G401 (cell line): ENCODE measurements around the gene AGAP1. TPM values are rescaled to one million over a fixed set of nuclear protein-coding genes. Genes with fewer than 3 reads are reported as not detected.

Experiments used
- DNase-seq: peaks from one replicate; pipeline ENCODE4 v3.0.0-alpha.2; 2015; ENCODE audit warnings: low spot score
- in situ Hi-C: cut with HindIII; loops from 2 replicates; pipeline ENCODE4 v1.10.0; 2016; ENCODE audit warnings: low sequenced_read_pairs, mixed read lengths
- total RNA-seq: library from RNA; depleted of rRNA; stranded (reverse); fragments of >200 nt; shearing (Covaris generic); gene quantifications from 2 replicates; pipeline ENCODE4 v1.2.3, GENCODE V29; 2014

The AGAP1 gene
- total RNA-seq, 1 experiment from 2014 or later = 14.4 TPM

- no peak for DNase-seq
- in situ Hi-C loops = no loop called here
Measured at GRCh38 chr2:235505181-235505741, 11.4 kb downstream of the AGAP1 start.

DNA sequence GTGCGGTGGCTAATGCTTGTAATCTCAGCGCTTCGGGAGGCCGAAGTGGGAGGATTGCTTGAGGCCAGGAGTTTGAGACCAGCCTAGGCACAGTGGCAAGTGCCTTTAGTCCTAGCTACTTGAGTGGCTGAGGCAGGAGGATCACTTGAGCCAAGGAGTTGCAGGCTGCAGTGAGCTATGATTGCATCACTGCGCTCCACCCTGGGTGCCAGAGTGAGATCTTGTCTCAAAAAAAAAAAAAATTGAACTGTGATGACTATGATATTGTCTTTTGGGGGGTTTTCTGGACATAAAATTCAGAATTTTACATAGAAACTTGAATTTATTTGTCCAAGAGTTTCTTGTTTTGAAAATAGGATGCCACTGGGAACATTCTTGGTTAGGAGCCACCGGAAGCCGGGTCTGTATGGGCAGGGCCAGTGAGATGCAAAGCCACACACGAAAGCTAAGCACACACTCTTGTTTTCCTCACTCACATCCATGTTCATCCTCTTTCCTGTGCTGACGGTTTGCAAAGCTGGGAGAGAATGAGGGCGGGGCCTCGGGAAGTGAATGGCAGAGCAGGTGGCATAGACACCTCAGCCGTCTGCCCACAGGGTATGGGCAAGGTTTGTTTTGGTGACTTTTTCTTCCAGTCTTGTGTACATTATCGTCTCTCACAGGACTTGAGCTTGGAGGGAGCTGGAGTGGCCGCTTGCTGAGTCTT, 12.6 kb downstream of the AGAP1 start:
- in situ Hi-C loops = no loop called here
- DNase-seq = no peak

DNA sequence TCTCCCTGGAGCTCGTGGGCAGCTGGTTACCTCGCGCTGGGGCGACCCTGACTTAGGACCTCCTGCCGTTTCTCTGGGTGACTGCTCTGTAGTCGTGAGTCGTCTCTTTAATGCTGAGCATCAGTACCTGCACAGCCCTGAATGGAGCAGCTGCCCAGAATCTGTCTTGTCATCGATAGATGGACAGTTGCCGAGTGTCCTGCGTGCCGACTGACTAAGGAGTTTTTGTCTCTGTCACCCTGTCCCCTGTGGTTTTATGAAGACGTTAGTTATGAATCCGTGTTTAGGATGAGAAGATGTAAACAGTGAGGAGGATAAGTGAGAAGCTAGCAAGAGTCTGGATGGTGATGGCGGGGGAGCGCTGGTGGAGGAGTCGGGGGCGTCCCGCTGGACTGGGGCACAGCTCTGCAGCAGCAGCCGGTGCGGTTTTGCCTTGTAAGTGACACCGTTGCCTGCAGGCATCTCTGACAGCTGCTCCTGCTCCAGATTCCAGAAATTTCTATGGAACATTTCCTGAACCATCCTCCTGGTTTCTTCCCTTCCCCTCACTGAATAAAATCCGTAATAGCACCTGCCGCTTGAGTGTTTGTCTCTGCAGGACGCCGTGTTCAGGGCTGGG, 13.3 kb downstream of the AGAP1 start:
- DNase-seq = no peak
- in situ Hi-C loops = no loop called here

DNA sequence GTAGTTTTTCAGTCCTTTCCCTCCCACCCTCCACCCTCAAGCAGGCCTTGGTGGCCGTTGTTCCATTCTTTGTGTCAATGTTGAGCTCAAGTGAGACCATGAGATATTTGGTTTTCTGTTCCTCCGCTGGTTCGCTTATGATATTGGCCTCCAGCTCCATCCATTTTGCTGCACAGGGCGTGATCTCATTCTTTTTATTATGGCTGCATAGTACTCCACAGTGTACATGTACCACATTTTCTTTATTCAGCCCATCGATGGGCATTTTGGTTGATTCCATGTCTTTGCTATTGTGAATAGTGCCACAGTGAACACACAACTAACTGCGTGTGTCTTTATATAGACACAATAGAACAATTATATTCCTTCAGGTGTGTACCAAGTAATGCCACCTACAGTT, 14.1 kb downstream of the AGAP1 start:
- in situ Hi-C loops = no loop called here
- no peak for DNase-seq

GRCh38 chr2:235508371-235509160, 14.7 kb downstream of the AGAP1 start:
- in situ Hi-C loops = no loop called here
- no peak for DNase-seq

DNA sequence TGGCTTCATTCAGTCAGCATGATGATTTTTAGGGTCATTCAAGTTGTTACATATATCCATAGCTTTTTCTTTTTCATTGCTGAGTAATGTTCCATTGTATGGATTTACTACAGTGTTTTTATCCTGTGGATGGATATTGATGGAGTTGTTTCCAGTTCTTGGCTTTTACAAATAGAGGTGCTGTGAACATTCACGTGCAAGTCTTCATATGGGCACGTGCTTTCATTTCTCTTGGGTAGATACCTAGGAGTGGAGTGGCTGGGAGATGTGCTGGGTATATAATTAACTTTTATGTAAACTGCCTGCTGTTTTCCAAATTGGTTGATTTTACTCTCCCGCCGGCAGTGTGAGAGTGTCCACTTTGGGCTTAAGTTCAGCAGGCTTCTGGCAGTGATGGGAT, 16.5 kb downstream of the AGAP1 start:
- no peak for DNase-seq
- in situ Hi-C loops = no loop called here

DNA sequence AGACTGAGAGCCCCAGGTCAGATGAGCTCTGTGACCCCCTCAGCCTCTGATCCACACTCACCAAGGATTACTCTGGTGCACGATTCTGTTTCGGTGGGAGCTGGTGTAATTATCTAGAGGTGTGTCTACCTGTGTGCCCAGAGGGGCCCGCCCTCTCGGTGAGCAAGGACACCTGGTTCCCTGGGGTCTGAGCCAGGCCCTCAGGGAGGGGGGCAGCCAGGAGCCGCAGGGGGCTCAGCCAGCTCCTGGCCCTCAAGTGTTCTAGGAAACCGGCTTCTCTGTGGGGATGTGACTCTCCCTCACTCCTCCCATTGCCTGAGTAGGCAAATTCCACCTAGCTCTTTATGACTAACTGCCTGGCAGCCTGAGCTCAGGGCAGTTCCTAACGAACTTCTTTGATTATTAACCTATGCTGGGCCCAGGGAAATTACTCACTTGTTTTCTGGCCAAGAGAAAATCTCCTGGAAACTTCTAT, 17.4 kb downstream of the AGAP1 start:
- no peak for DNase-seq

DNA sequence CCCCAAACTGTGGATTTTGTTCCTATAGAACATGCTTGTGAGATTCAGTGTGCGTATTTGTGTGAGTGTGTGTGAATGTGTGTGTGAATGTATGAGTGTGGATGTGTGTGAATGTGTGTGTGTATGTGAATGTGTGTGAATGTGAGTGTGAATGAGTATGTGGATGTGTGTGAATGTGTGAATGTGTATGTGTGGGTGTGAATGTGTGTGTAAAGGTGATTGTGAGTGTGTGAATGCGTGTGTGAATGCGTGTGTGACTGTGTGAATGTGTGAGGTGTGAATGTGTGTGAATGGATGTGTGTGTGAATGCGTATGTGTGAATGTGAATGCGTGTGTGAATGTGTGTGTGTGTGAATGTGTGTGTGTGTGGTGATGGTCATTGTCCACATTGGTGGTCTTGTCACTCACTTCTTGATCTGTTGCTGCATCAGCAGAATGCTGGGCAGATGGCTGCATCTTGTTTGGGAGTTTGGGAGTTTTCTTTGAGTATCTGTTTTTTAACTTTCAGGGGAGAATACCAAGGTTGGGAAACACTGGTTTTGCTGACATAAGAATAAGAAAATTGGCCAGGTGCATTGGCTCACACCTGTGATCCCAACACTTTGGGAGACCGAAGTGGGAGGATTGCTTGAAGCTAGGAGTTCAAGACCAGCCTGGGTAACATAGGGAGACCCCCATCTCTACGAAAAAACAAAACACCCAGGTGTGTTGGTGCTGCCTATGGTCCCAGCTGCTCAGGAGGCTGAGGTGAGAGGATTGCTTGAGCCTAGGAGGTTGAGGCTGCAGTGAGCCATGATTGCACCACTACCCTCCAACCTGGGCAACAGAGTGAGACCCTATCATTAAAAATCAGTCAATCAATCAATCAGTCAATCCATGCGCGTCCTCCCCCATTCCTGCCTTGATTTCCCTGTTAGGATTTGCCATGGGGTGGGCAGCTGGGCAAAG, 18.2 kb downstream of the AGAP1 start:
- in situ Hi-C loops = no loop called here
- DNase-seq = no peak

More for the DNA sequence above, 17.4 kb downstream of the AGAP1 start:
- in situ Hi-C loops = no loop called here

- DNase-seq = no peak
- in situ Hi-C loops = no loop called here
Measured at GRCh38 chr2:235512699-235513053, 18.8 kb downstream of the AGAP1 start.

- in situ Hi-C loops = no loop called here
- DNase-seq = no peak
Measured at GRCh38 chr2:235513984-235514626, 20.3 kb downstream of the AGAP1 start.

DNA sequence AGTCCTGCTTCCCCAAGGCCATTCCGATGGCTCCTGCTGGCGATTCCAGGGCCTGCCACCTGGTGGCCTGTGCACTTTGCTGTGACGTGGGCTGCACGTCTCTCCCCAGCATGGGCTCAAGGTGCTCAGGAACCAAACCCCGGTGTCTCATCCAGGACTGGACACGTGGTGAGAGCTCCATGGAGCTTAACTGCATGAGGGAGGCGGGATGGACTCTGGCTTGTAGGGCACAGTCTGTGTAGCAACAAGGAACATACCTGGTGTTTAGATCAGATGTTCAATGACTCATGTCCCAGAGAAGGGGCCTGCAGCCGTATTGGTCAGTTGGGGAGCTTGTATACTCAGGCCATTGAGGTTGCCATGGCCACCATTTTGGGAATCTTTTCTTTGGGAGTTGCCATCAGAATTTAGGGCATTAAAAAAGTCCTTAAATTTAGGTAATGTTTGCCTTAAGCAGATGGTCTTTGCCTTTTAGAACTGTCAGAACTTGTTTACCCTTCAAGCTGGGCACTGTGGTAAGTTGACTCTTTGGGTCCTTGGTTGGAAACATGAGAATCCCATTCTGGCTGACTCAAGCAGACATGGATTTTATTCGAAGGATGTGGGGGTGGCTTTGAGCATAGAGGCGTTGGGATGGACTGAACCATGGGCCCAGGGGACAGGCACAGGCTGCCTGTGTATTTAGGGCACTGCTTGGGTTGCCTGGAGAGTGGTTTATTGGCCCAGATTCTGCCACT, 21.0 kb downstream of the AGAP1 start:
- DNase-seq = no peak
- in situ Hi-C loops = no loop called here

GRCh38 chr2:235515364-235515742, 21.5 kb downstream of the AGAP1 start:
- no peak for DNase-seq
- in situ Hi-C loops = no loop called here

GRCh38 chr2:235515821-235516220, 22.0 kb downstream of the AGAP1 start:
- no peak for DNase-seq

DNA sequence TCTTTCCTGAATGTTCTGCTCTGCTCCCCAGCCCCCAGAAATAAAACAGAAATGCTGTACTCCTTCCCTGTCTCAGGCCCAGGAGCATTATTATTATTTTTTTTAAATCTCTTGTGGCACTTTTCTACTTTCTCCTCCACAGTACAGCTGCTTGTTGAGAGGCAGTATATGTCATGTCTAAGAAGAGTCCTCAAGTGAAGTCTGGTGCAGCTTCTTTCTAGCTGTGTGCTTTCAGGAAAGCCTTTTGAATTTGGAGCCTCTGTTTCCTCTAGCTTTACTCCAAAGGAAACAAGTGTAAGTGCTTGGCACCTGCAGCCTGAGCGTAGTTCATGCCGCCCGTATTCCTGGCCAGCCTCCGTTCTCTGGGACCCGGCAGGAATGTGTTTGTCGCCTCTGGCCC, 22.4 kb downstream of the AGAP1 start:
- no peak for DNase-seq
- in situ Hi-C loops = no loop called here

More at GRCh38 chr2:235515821-235516220, 22.0 kb downstream of the AGAP1 start:
- in situ Hi-C loops = no loop called here

GRCh38 chr2:235518322-235519090, 24.7 kb downstream of the AGAP1 start:
- DNase-seq = no peak
- in situ Hi-C loops = no loop called here

GRCh38 chr2:235520787-235521186, 26.9 kb downstream of the AGAP1 start:
- no peak for DNase-seq
- in situ Hi-C loops = no loop called here

- peak; percentile 74 for DNase-seq
- in situ Hi-C loops = no loop called here
Measured at GRCh38 chr2:235521844-235522243, 28.0 kb downstream of the AGAP1 start.
